ENCODE data around the gene PRKAR1B.
A peak's percentile ranks its signal among the peaks of the same experiment; 100 is the strongest.

Gene PRKAR1B

DNA sequence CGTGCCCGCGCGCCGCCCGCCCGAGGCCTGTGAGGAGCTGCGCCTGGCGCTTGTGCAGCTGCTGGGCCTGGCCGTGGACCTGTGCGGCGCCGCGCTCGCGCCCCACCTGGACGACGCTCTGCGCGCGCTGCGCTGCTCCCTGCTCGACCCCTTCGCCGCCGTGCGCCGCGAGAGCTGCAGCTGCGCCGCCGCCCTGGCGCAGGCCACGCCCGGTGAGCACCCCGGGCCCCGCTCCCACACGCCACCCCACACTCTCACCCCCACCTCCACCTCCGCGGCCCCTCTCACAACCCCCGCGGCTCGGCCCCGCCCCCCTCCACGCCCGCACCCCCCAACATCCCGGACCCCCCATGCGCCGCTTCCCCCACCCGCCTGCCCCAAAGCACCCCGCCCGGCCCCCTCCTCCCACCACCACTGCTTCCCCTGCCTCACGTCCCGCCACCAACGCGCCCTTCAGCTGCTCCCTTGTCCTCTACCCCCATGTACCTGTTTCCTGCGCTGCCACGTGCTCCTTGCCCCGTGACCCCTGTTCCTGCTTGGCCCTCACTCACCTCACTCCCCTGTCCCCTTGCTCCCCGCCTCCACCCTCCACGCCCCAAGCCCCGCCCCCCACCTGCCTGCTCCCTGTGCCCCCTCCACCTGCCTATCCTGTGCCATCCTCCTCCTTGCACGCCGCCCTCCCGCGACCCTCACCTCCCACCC, at the start of gene PRKAR1B:
Gene PRKAR1B (minus strand): TSS at position 178 of the 702 bp plus-strand sequence. CDS start 15,776 bp downstream, outside the sequence.
- DNase-seq, result peak; percentile 7

DNA sequence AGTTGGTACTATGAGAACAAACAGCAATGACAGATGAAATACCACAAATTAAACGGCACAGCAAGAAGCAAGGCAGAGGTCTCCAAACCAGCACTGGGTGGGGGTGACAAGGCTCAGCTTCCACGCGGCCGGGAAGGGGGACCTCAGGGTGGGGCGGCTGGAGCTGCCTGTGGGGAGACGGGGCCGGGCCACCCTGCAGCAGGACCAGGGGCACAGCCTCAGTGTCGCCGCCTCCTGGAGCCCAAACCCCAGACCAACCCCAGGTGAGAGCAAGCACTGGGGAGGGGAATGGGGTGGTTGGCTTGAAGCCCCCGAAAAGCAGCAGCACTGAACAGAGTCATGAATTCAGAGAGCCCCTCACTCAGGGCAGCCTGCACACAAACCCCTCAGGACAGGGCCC, 49.3 kb upstream of the PRKAR1B start:
- DNase-seq, result no peak

DNA sequence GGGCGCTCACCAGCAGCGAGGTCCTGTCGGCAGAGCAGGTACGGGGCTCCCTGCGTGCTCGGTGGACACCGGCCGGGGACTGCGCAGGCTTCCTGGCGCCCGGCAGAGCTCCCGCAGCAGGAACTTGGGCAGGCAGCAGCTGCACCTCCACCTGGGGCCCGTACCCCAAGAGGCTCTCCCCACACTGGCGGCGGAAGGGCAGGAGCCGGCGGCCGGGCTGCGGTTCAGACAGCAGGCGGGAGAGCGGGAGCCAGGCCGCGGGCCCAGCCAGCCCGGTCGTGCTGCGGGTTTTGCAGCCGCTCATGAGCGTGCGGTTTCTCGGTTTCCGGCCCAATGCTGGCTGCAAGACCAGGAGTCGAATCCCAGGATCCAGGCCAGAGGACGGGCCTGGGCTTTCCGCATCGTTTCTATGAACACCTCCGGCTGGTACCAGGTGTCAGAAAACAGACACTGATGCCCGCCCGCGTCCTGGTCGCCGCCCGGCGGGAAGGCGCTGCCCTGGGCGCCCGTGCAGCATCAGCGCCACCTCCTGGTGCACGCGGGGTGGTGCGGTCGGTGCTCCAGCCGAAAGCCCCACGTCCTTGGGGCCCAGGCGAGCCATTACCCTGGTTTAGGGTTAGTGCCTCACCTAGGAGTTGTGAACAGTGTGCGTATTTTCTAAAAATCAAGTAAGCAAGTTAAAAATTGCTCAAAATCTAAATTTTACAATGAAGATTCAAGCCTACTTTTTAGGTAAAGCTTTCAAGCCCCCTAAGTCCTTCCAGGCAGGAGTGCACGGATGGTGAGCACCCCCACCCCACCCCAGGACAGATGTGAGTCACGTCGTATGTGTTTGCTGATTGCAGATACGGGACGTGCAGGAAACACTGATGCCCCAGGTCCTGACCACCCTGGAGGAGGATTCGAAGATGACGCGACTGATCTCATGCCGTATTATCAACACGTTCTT, 47.4 kb upstream of the PRKAR1B start:
- no peak for DNase-seq

DNA sequence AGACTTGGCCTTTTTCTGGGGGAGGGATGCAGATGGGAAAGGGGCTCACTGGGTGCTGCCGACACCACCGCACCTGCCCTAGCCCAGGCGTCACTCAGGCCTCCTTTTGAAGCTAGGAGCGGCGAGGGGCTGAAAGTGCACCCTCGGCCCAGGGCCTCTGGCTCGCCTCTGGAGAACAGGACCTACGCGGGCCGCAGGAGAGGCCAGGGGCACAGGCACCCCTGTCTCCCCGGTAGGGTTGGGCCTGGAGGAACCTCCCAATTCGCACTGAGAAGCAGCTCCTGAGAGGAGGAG, 46.5 kb upstream of the PRKAR1B start:
- DNase-seq, result no peak

DNA sequence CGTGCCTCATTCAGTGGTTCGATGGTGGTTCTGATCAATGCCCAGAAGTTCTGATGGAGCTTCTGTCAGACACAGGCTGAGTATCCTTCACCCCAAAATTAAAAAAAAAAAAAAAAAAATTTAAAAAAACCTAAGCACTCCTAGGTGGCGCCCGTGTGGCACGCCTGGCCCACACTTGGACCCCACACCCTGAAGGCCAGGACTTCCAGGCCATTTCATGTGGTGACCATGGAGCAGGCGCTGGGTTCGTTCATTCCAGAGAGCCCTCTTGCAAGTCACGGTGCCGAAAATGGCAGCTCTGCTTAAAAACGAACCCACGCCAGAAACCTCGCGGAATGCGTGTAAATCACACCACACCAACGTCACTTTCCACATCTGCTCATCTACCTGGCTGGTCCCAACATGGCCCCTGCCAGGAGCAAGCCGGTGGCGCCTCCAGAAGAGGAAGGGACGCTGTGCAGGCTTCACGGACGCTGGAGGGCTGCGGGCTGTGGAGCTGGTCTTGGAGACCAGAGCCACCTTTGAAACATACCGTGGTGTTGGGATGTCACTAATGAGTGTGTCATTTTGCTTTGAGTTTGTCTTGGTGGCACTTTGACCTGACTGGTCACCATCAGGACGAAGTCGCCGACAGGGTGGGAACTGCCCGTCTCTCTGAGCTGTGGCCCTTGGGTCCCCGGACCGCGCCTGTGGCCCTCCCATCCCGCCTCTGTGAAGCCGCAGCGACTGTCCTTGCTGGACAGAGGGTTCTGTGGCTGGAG, 46.0 kb upstream of the PRKAR1B start:
- no peak for DNase-seq

DNA sequence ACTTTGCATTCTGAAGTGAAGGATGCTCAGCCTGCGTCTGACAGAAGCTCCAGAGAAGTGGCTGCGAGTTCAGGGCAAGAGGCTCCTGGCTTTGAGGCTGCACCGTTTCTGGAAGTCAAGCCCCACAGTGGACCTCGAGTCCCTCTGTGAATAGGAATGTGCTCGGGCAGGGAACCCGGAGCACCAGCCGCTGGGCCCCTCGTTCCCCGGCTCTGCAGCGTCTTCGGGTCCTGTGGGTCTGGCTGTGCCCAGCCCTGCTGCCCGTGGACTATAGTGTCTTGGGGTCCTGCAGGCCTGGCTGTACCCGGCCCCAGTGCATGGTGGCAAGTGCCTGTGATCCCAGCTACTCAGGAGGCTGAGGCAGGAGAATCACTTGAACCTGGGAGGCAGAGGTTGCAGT, 45.3 kb upstream of the PRKAR1B start:
- no peak for DNase-seq

DNA sequence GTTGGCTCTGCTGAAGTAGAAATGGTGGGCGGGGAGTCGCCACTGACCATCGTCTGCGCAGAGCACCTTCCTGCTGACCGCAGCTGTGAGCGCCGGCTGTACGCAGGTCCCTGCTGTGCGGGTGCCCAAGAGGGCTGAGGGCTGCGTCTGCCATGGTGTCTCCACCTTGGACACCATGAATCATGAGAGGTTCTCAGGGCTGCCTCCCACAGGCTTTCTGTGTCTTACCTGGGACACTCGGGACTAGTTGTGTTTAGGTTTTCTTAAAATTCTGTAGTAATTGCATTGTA, 44.9 kb upstream of the PRKAR1B start:
- no peak for DNase-seq

DNA sequence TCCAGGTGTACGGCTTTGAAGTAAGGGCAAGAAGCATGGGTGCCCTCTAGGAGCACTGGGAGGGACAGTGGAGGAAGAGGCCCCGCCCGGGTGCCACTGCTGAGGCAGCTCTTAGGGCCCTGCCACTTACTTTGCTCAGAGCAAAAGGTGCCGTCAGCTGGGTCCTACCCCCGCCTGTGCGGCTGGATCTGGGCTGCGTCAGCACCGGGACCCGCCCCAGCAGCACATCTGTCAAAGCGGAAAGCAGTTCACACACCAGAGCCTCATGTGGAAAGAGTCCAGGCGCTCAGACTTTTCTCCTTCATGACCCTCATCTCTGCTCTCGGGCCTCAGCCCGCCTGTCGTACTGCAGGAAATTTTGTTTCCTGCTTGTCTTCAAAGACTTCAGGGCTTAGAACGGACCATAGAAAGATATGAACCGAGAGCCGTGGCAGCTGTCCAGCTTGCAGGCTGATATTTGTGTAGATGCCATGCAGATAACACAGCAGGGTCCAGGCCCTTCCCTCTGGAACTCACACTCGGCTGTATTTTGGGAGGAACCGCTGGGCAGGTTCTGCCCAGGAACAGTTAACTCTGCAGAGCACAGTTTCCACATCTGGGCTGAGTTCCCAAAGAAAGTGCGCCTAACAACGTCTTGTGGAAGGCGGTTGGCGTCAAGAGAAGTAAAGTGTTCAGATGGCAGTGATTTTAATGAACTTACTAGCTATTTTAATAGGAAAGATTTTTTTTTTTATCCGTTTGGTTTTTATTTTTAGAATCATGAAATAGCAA, 44.3 kb upstream of the PRKAR1B start:
- no peak for DNase-seq

DNA sequence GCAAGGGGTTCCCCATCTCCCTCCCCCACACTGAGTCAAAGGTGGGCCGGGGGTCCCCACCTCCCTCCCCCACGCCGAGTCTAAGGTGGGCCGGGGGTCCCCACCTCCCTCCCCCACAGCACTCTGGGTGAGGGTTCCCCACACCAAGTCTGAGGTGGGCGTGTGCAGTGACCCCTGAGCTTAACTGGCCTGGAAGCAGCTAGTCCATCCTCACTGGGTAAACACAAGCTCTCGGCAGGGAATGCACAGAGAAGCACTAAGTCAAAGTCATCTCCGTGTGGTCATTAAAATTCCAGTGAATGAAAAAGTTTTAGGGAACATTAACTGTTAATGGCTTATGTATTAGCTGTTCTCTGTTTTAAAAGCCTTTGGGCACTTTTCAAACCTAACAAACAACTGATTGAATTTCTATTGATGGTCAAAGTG, 43.7 kb upstream of the PRKAR1B start:
- no peak for DNase-seq

DNA sequence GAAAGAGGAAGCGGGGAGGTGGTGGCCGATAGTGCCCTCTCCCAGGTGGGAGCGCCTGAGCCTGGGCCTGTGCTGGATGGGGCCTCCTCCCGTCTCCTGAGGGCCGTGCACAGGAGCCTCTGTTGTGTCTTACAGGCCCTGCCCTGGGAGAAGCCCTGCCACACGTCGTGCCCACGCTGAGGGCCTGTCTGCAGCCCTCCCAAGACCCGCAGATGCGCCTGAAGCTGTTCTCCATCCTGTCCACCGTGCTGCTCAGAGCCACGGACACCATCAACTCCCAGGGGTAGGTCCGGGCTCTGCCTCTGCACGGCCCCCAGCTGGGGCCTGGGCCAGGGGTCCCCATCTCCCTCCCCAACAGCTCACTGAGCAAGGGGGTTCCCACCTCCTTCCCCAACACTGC, 43.3 kb upstream of the PRKAR1B start:
- DNase-seq, result no peak

DNA sequence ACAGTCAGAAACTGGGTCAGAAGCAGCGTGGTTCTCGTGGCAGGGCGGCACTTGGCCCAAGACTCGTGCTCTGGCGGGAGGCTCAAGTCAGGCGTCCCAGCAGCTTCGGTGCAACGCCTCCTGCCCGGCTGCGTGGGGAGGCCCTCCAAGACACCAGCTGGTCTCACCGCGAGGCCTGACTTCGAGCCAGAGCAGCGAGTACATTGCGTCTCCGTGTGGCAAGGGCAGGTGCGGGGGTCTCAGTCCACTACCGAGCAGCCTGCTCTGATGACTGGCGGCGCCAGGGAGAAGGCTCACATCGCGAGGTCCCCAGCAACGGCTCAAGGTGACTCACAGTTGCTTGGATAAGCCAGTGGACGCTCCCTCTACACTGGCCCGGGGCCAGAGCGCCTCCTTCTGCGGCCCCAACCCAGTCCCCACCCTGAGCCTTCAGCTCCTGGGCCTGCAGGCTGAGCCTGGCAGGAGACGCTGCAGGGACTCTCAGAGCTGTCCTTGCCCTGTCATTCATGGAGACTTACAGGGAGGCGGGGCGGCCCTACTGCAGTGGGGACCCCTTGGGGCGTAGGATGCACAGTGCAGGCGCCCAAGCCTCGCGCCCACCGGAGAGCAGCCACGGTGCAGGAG, 41.9 kb upstream of the PRKAR1B start:
- no peak for DNase-seq

DNA sequence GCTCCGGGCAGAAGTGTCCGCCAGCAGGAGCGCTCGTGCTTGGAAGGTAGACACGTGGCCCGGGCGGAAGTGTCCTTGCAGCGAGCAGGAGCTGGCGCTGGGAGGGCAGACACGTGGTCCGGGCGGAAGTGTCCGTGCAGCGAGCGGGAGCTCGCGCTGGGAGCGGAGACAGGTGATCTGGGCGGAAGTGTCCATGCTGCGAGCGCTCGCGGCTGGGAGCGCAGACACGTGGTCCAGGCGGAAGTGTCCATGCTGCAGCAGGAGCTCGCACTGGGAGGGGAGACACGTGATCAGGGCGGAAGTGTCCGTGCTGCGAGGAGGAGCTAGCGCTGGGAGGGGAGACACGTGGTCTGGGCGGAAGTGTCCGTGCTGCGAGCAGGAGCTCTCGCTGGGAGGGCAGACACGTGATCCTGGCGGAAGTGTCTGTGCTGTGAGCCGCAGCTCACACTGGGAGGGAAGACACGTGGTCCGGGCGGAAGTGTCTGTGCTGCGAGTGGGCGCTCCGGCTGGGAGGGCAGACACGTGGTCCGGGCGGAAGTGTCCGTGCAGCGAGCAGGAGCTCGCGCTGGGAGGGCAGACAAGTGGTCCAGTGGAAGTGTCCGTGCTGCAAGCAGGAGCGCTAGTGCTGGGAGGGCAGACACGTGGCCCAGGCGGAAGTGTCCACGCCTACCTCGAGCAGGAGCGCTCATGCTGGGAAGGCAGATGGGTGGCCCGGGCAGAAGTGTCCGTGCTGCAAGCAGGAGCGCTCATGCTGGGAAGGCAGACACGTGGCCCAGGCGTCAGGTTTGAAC, 41.1 kb upstream of the PRKAR1B start:
- DNase-seq, result peak; percentile 77

DNA sequence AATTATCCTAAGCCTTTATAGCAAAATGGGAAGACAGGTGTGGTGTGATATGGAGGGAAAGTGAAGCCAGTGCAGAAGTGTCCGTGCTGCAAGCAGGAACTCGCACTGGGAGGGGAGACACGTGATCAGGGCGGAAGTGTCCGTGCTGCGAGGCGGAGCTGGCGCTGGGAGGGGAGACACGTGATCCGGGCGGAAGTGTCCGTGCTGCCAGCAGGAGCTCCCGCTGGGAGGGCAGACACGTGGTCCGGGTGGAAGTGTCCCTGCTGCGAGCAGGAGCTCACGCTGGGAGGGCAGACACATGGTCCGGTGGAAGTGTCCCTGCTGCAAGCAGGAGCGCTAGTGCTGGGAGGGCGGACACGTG, 40.5 kb upstream of the PRKAR1B start:
- DNase-seq, result no peak

DNA sequence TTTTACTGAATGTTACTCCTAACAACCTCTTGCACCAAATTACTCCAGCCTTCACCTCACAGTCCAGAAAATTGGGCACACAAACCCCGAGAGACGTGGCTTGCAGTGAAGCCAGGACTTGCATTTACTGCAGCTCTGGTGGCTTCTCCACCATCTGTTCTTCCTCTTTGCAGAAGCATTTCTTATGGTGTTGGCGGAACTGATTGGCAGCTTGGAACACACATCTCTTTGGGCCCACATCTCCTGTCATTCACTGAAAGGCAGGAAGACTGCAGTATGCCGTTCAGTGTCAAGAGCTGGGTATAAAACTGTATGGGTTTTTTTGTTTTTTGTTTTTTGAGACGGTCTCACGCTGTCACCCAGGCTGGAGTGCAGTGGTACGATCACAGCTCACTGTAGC, 38.3 kb upstream of the PRKAR1B start:
- DNase-seq, result no peak

DNA sequence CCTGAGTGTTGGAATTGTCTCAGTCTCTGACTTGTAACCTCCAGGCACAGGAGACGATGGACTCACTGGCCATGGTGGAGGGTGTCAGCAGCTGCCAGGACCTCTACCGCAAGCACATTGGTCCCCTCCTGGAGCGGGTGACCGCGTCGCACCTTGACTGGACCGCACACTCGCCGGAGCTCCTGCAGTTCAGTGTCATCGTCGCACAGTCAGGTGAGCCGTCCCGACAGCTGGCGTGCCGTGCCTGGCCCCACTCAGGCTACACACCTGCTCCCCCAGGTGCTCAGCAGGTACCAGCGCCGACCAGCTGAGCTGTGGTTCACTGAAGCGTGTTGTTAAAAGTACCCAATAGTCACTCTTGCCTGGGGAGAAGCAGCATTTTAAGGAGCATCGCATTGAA, 36.7 kb upstream of the PRKAR1B start:
- no peak for DNase-seq

DNA sequence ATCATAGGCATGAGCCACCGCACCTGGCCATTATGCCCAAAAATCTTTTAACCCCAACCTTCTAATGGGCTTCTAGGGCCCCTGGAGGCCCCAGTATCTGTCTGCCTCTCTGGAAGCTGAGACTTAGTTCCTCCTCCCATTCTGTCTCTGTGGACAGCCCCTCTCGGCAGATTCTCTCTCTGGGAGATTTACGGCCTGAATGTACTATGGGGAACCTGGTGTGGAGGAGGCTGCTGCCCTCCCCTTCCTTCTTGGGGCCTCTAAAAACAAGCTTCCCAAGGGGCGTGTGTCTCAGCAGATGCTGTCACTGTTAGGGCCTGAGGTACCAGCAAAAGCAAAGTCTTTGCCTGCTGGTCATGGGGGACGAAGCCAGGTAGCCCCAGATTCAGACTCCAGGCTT, 35.8 kb upstream of the PRKAR1B start:
- DNase-seq, result no peak

DNA sequence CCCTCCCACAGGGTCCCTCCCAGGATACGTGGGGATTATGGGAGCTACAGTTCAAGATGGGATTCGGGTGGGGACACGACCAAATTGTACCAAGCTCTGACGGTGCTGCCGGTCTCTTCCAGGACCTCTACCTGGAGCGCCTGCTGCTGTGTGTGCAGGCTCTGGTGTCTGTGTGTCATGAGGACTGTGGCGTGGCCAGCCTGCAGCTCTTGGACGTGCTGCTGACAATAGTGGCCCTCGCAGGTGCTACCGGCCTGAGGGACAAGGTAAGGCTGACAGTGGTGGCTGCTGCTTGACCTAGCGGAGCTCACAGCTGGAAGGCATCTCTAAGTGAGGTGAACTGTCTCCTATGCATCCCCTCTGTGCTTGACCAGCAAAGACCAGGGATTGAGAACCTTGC, 34.5 kb upstream of the PRKAR1B start:
- no peak for DNase-seq

DNA sequence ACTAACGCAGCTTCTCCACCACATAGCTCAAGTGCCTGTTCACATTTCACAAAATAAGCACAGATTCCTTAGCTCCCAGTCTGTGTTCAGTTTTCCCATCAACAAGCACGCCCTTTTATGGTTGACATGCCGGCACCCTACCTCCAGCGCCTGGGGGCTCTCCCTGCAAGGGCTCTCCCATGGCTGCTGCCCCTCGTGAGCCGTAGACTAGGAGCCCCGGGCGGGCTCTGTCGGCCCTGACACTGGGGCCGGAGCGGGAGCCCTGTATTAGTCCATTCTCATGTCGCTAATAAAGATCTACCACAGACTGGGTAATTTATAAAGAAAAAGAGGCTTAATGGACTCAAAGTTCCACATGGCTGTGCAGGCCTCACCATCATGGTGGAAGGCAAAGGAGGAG, 34.0 kb upstream of the PRKAR1B start:
- DNase-seq, result no peak

DNA sequence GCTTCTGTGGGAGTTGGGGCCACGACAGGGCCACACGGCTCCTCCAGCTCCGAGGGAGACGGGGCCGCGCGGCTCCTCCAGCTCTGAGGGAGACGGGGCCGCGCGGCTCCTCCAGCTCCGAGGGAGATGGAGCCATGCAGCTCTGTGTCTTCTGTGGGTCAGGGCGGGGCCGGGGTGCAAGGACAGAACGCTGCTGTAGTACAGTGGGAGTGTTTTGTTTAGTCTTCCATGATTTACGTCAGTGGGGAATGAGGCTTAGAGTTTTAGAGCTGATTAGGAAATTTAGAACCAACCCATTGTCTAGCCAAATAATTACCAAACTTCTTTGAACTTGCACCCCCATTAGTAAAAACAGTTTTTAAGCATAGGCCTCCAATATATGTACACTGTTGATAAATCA, 32.9 kb upstream of the PRKAR1B start:
- DNase-seq, result no peak

DNA sequence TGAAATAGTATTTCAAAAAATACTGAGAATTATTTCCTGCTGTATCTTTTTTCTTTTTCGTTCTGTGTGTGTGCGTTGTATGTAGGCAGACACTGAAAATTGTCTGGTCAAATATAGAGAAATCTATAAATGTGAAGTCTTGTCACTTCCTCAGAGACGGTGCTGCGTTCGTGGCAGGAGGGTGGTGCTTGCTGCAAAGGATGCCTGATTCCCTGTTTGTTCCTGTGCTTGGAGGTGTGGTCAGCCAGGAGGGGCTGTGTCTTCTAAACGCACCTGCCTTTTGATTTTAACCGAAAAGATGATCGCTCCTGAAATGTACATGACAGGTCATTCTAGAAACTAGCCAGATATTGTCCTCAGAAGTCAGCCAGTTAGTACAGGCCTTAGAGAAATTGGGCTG, 32.5 kb upstream of the PRKAR1B start:
- DNase-seq, result no peak

DNA sequence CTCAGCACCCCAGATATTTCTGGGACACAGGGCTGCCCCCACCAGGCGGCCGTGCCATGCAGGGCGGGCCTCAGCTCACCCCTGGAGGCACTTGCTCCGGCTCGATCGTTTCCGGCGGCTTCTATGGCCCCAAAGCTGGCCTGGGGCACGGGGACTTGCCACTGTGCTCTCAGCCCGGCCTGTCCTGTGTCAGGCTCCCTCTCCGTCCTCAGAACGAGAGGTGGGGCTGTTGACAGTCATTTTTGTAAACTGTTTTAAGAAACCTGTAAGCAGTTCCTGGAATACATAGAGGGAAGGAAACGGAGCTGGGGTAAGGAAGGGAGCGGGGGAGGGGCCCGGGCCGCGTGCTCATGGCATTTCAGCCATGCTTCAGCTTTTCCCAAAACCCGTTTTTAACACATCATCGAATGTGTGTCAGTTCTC, 30.7 kb upstream of the PRKAR1B start:
- DNase-seq, result no peak
